Neural crest cell (in vitro differentiated cells): Measurements from ENCODE around the gene GMDS. TPM values are rescaled to one million over a fixed set of nuclear protein-coding genes. Genes with fewer than 3 reads are reported as not detected.

Experiments
- DNase-seq: peaks from one replicate; pipeline ENCODE4 v3.0.0; 2021; ENCODE audit warnings: low read depth, mixed read lengths, low spot score
- H3K27ac Mint-ChIP-seq: one replicate; pipeline ENCODE4 v1.8.0; 2021; ENCODE audit warnings: mild to moderate bottlenecking, mixed read lengths; ENCODE audit not compliant: unreplicated experiment
- H3K27me3 Mint-ChIP-seq: 2 replicates; pipeline ENCODE4 v1.8.0; 2021; ENCODE audit warnings: low read depth, mild to moderate bottlenecking, mixed read lengths
- H3K36me3 Mint-ChIP-seq: 2 replicates; pipeline ENCODE4 v1.8.0; 2021; ENCODE audit warnings: low read depth, mild to moderate bottlenecking, mixed read lengths
- H3K4me1 Mint-ChIP-seq: 2 replicates; pipeline ENCODE4 v1.8.0; 2021; ENCODE audit warnings: mixed read lengths
- H3K4me3 Mint-ChIP-seq: one replicate; pipeline ENCODE4 v1.8.0; 2021; ENCODE audit warnings: mild to moderate bottlenecking, mixed read lengths
- H3K9me3 Mint-ChIP-seq: 2 replicates; pipeline ENCODE4 v1.8.0; 2021; ENCODE audit warnings: mixed read lengths
- CTCF ChIP-seq: fragments of 200-600 bp; sonication (generic); conservative IDR thresholded peaks from 2 replicates; pipeline ENCODE4 v1.5.0; 2021; ENCODE audit warnings: antibody characterized with exemption, mild to moderate bottlenecking
- total RNA-seq: library from RNA; stranded (reverse); gene quantifications from 2 replicates; pipeline ENCODE4 v1.2.1, GENCODE V29; 2021

GMDS gene
- total RNA-seq, 1 donor from 2014 or later: 16.1 TPM

- Mint-ChIP-seq H3K36me3 (no peaks in the 10 kb centered on the region), H3K27me3 (peaks cover 7% of the 10 kb centered on the region), H3K4me3 (no peak overlapping the region), H3K27ac (no peak overlapping the region), H3K4me1 (peaks cover 49% of the 10 kb centered on the region), H3K9me3 (no peaks in the 10 kb centered on the region)
- no peak for DNase-seq
- no peak for TF ChIP-seq CTCF
Observed at GRCh38 chr6:1765160-1765903, 480.1 kb downstream of the GMDS start.

- no peak for DNase-seq
- no peak for TF ChIP-seq CTCF
- Mint-ChIP-seq H3K36me3 (no peaks in the 10 kb centered on the region), H3K4me3 (no peak overlapping the region), H3K27me3 (peaks cover 7% of the 10 kb centered on the region), H3K27ac (no peak overlapping the region), H3K4me1 (peaks cover 44% of the 10 kb centered on the region), H3K9me3 (no peaks in the 10 kb centered on the region)
Observed at GRCh38 chr6:1764397-1764987, 480.9 kb downstream of the GMDS start.

- Mint-ChIP-seq H3K27me3 (peaks cover 10% of the 10 kb centered on the region), H3K4me1 (peaks cover 44% of the 10 kb centered on the region), H3K36me3 (no peaks in the 10 kb centered on the region)
Observed at GRCh38 chr6:1763404-1763803, 482.0 kb downstream of the GMDS start.

GRCh38 chr6:1762203-1762602, 483.2 kb downstream of the GMDS start:
- no peak overlapping the region for H3K27ac Mint-ChIP-seq
- no peaks in the 10 kb centered on the region for H3K9me3 Mint-ChIP-seq
- TF ChIP-seq CTCF: no peak
- DNase-seq: no peak
- H3K36me3 Mint-ChIP-seq: peaks cover 2% of the 10 kb centered on the region
- peaks cover 13% of the 10 kb centered on the region for H3K27me3 Mint-ChIP-seq
- H3K4me3 Mint-ChIP-seq: no peak overlapping the region
- peaks cover 36% of the 10 kb centered on the region for H3K4me1 Mint-ChIP-seq

More at GRCh38 chr6:1763404-1763803, 482.0 kb downstream of the GMDS start:
- Mint-ChIP-seq H3K27ac (no peak overlapping the region), H3K4me3 (no peak overlapping the region), H3K9me3 (no peaks in the 10 kb centered on the region)
- no peak for DNase-seq
- no peak for TF ChIP-seq CTCF

- no peak overlapping the region for H3K27ac Mint-ChIP-seq
- H3K27me3 Mint-ChIP-seq: peaks cover 13% of the 10 kb centered on the region
- DNase-seq: no peak
- H3K36me3 Mint-ChIP-seq: peaks cover 3% of the 10 kb centered on the region
- no peak for TF ChIP-seq CTCF
- H3K9me3 Mint-ChIP-seq: no peaks in the 10 kb centered on the region
- peaks cover 36% of the 10 kb centered on the region for H3K4me1 Mint-ChIP-seq
- no peak overlapping the region for H3K4me3 Mint-ChIP-seq
Observed at GRCh38 chr6:1761477-1761877, 483.9 kb downstream of the GMDS start.
